MG63 (cell line): ENCODE results near the gene ERN1. TPM values are rescaled to one million over a fixed set of nuclear protein-coding genes. Genes with fewer than 3 reads are reported as not detected.

Source experiments
- DNase-seq: peaks from one replicate; pipeline ENCODE4 v3.0.0-alpha.2; 2020
- H3K27me3 ChIP-seq: fragments of 250-450 bp; sonication (Bioruptor Pico); 2 replicates; pipeline ENCODE4 v1.5.1; 2020; ENCODE audit warnings: mild to moderate bottlenecking, moderate library complexity
- H3K36me3 ChIP-seq: fragments of 250-450 bp; sonication (Bioruptor Pico); 2 replicates; pipeline ENCODE4 v1.5.1; 2020; ENCODE audit warnings: mild to moderate bottlenecking, moderate library complexity
- H3K4me3 ChIP-seq: fragments of 250-450 bp; sonication (Bioruptor Pico); 2 replicates; pipeline ENCODE4 v1.5.1; 2020; ENCODE audit warnings: mild to moderate bottlenecking, moderate library complexity
- H3K9me3 ChIP-seq: fragments of 250-450 bp; sonication (Bioruptor Pico); 2 replicates; pipeline ENCODE4 v1.5.1; 2020; ENCODE audit warnings: mild to moderate bottlenecking, moderate library complexity
- total RNA-seq: library from RNA; depleted of rRNA; stranded (reverse); fragments of >200 nt; shearing (Covaris generic); gene quantifications from 2 replicates; pipeline ENCODE4 v1.2.3, GENCODE V29; 2014; ENCODE audit warnings: low replicate concordance

The ERN1 gene
- total RNA-seq, 1 experiment from 2014 or later, result 3.0 TPM

DNA sequence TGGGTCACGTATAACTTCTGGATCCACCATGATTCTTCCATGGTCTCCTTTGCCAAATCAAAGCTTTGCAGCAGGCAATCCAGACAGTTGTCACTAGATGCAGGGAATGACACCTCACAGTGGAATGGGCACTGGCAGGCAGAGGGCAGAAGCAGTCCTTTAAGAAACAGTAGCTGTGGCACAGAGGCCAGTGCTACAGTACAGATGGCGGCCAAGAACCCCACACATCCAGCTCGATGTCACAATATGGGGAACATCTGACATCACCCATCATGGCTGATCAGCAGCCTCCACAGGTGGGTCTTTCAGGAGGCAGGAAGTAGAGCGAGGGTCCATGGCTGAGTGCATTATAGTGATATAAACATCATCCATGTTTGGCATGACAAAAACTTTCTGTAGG is 18.8 kb upstream of the ERN1 start:
- no peaks in the 10 kb centered on the region for H3K9me3 ChIP-seq
- no peak overlapping the region for H3K4me3 ChIP-seq
- H3K27me3 ChIP-seq, result no peaks in the 10 kb centered on the region
- peak; percentile 15 for DNase-seq
- H3K36me3 ChIP-seq, result peaks cover 42% of the 10 kb centered on the region

DNA sequence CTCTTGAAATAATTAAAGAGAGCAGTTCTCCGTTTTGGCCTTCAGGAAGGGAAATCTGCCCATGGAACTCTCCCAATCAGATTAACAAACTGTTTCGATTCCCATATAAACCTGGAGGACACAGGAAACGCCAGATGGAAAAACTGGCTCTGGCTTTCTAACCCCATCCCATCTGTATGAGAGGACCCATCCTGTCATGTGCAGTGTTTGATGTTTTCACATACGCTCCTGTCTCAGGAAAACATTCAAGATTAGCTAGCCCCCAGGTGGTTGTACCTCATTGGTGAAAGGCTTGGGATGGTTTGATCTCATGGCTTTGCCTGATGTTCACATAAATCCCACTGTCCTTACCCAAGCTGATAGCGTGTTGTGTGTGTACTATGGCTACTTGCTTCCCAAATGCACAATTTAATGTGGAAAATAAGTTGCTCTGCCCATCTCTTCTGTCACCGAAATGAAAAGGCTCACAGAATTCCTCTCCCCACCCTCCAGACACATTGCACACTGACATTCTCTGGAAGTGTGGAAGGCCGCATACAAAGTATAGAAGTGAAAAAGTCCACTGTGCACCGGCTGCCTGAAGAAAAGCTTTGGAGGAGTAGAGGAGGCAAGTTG is 18.2 kb upstream of the ERN1 start:
- peak; percentile 45 for DNase-seq
- Histone ChIP-seq H3K36me3 (peaks cover 40% of the 10 kb centered on the region), H3K27me3 (no peaks in the 10 kb centered on the region), H3K9me3 (no peaks in the 10 kb centered on the region), H3K4me3 (no peak overlapping the region)

DNA sequence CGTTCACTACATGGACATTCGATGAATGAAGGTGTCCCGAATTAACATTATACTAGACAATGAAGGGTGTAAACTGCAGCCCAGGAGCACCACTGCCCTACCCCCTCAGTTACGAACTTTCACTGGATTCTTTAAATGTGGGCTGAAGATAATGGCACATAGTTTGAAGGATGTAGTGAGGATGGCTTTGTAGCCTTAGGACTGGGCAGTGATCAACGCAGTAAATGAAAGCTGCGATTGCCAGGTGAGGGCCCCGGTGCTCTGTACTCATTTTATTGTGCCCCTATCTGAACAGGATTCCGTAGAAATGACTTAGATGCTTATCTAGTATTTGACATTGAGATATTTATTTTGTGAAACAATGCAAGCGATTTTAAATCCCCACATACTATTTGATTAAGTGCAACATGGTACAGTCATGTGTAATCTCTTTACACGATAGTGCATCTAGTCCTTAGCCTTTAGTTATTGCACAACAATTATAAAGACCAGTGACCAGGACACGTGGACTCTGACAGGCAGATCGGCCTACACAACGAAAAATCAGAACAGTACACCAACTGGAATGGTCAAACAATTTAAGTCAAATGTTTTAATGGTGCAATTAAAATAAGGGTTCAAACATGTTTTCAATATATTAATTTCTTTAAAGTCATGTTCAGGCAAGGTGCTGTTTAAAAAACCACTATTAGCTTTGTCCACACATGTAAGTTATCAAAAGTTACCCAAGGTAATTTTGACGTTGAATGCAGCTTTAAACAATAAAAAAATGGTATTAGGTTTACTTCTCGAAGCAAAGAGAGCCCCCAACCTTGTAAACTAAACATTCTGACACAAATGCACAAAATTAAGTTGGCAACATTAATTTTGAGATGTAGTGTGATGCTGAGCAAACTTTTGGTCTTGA is 17.4 kb upstream of the ERN1 start:
- Histone ChIP-seq H3K4me3 (peak overlapping the region; percentile 81), H3K36me3 (peaks cover 36% of the 10 kb centered on the region), H3K27me3 (no peaks in the 10 kb centered on the region), H3K9me3 (no peaks in the 10 kb centered on the region)
- DNase-seq, result no peak

DNA sequence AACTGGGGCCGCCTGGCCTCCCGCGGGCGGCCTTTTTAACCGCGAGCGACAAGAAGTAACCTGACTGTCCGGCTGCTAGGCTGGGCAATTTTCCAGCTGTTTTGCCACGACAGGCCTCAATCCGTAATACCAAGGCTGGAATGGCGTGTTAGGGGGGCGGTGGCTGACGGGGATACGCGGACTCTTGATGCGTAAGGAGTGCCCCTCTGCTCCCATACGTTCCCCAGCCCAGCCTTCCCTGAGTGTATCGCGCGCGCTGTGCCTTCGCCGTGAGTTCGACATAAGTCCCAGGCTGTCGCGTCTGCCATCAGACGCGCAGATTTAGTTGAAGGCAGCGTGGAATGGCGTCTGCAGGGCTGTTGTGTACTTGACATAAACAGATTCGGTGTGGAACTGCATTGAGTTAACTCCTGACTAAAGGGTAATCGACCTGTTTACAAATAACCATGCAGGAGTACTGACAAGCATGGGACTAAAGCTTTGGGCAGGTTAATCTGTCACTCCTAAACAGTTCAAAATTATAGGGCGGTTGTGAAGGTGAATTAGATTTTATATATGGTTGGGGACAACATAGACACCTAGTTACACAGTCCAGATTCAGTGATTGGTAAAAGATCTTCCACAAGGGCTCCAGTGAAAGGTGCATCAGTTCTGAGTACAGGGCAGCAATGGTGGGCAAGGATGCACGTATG is 16.6 kb upstream of the ERN1 start:
- Histone ChIP-seq H3K4me3 (peak overlapping the region; percentile 81), H3K9me3 (no peaks in the 10 kb centered on the region), H3K27me3 (no peaks in the 10 kb centered on the region), H3K36me3 (peaks cover 33% of the 10 kb centered on the region)
- DNase-seq, result peak; percentile 72

DNA sequence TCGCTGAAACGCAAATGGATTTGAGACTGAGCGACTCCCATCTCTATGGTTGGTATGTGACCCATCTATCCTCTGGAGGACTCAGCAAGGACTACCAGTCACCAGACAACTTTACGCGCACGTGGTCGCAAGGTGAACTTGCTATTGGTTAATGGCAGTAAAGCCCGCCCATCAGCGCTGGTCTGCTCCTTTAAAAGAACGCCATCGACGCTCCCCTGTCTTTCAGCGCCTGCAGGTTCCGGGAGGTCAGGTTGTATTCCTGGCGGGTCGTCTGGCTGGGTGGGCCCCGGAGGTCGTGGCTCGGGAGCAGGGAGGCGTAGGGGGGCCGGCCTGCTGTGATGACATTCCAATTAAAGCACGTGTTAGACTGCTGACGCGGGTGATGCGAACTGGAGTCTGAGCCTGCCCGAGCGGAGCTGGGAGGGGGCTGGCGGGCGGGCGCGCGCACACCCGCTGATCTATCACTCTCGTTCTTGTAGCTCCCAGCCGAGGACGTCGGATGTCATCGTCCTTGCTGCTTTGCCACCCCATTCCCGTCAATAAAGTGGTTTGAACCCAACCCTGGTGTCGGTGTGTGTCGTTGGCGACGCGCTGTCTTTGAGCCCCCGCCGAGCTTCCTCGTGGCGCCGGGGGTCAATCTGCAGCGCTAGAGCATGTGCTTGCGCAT is 15.9 kb upstream of the ERN1 start:
- Histone ChIP-seq H3K9me3 (no peaks in the 10 kb centered on the region), H3K27me3 (no peaks in the 10 kb centered on the region), H3K4me3 (peak overlapping the region; percentile 81), H3K36me3 (peaks cover 30% of the 10 kb centered on the region)
- DNase-seq, result peak; percentile 98

DNA sequence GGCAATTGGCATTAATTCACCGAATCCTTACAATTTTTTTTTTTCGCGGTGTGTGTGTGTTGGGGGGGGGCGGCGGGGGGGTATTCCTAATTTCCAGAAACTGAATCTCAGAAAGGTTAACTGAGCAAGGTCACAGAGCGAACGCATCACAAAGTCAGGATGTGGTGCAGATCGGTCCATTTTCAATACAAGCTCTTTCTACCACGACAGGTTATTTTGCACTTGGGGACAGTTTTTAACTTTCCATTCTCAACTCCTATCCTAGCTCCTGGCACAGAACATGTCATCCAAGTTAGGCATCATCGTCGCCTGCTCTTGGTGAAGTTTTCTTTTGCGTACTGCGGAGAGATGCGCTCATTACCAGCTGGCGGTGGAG is 15.4 kb upstream of the ERN1 start:
- H3K36me3 ChIP-seq, result peaks cover 30% of the 10 kb centered on the region
- peak overlapping the region; percentile 81 for H3K4me3 ChIP-seq
- H3K9me3 ChIP-seq, result no peaks in the 10 kb centered on the region
- H3K27me3 ChIP-seq, result no peaks in the 10 kb centered on the region
- DNase-seq, result no peak

DNA sequence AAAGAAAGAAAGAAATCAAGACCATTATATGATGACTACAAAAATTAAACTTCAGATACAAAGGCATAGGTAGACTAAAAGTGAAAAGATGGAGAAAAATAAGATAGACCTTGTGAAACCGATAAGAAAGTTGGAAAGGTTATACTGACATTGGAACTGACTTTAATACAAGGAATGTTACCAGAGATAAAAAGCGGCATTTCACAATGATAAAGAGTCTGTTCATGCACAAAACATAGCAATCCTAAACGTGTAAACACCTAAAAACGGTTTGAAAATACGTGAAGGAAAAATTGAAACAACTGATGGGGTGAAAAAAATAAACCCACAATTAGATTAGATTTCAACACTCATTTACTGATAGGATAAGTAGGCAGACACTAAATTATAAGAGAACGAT is 9.6 kb upstream of the ERN1 start:
- H3K4me3 ChIP-seq, result no peak overlapping the region
- DNase-seq, result no peak
- no peaks in the 10 kb centered on the region for H3K27me3 ChIP-seq
- H3K36me3 ChIP-seq, result no peaks in the 10 kb centered on the region
- no peaks in the 10 kb centered on the region for H3K9me3 ChIP-seq

DNA sequence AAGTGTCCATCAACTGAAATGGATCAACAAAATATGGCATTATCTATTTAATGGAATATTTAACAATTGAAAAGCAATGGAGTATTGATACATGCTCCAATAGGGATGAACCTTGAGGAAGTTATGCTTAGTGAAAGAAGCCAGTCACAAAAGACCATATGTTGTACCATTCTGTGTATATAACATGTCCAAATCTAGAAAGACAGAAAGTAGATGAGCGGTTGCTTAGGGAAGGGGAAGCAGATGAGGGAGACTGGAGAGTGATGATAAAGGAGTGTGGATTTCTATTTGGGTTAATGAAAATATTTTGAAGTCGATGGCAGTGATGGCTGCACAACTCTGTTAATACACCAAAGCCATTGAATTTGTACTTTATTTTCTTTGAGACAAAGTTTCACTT is 8.5 kb upstream of the ERN1 start:
- no peaks in the 10 kb centered on the region for H3K9me3 ChIP-seq
- H3K4me3 ChIP-seq, result no peak overlapping the region
- no peaks in the 10 kb centered on the region for H3K36me3 ChIP-seq
- H3K27me3 ChIP-seq, result no peaks in the 10 kb centered on the region
- no peak for DNase-seq

DNA sequence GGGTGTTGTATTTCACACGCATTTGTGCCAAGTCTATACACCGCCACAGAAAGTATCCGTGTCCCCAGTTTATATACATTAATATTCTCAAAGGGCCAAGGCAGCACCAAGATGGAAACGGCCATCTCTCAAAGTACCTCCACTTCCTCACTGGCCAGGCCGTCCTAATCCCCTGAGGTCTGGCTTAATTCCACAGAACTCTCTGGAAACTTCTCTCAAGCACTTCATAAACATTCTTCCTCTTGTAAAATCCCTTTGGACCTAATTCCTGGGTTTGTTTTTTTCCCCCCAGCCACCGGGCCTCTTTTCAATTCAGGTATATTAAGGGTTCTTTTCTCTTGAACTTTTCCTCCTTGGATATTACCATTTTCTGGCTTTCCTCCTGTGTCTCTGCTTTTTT is 5.1 kb upstream of the ERN1 start:
- H3K27me3 ChIP-seq, result no peaks in the 10 kb centered on the region
- no peak overlapping the region for H3K4me3 ChIP-seq
- no peak for DNase-seq

DNA sequence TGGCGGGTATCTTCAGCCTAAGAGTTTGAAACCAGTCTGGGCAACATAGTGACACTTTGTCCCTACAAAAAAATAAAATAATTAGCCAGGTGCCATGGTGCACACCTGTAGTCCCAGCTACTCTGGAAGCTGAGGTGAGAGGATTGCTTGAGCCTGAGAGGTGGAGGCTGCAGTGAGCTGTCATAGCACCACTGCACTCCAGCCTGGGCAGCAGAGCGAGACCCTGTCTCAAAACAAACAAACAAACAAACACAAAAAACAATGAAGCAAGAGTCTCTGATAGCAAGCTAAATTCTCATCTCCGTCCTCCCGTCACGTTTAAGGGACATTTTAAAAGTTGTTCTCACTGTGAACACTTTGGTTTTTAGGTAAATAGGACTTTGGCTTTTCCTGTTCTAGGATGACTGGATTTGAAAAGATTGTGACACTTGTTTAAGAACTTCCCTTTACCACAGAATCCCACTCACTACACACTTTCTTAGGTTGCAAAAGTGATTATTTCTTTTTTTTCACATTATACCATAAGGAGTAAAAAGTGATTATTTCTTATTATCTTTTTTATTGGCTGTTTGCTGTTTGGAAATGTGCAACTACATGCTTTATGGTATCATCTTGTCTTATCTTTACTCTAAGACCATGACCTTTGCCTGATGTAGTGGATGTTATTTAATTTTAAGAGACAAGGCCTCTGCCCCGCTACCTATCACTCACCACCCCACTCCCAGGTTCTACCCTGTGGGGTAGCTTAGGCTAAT is 4.4 kb upstream of the ERN1 start:
- H3K27me3 ChIP-seq, result no peaks in the 10 kb centered on the region
- DNase-seq, result no peak
- no peaks in the 10 kb centered on the region for H3K9me3 ChIP-seq
- H3K36me3 ChIP-seq, result no peaks in the 10 kb centered on the region
- no peak overlapping the region for H3K4me3 ChIP-seq

More for the DNA sequence above, 5.1 kb upstream of the ERN1 start:
- Histone ChIP-seq H3K9me3 (no peaks in the 10 kb centered on the region), H3K36me3 (no peaks in the 10 kb centered on the region)

DNA sequence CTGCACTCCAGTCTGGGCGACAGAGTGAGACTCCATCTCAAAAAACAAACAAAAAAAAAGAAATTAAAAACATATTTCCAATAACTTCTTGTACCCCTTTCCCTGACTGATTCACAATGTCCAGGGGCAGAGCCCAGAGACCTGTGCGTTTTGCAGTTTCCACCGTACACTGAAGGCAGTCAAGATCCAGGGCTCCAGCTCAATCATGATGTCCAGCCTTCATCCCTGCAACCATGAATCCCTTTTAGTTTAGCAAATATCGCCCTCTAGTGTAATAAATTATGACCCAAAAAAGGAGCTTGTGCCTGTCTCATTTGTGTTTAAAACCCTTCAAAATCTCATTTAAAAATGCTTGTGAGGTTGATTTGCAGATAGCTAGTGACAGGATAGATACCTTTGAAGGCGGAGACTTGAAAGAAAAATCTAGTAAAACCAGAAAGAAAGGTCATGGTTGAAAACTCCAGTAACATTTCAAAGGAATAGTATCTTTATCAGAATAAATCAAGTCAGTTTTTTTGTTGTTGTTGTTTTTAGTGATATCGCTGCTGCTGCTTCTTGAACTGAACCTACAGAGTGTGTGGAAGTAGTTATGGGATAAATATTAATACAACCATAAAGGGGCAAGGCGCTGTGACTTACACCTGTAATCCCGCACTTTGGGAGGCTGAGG is 3.7 kb upstream of the ERN1 start:
- no peaks in the 10 kb centered on the region for H3K27me3 ChIP-seq
- H3K9me3 ChIP-seq, result no peaks in the 10 kb centered on the region
- no peak overlapping the region for H3K4me3 ChIP-seq
- no peaks in the 10 kb centered on the region for H3K36me3 ChIP-seq
- no peak for DNase-seq

DNA sequence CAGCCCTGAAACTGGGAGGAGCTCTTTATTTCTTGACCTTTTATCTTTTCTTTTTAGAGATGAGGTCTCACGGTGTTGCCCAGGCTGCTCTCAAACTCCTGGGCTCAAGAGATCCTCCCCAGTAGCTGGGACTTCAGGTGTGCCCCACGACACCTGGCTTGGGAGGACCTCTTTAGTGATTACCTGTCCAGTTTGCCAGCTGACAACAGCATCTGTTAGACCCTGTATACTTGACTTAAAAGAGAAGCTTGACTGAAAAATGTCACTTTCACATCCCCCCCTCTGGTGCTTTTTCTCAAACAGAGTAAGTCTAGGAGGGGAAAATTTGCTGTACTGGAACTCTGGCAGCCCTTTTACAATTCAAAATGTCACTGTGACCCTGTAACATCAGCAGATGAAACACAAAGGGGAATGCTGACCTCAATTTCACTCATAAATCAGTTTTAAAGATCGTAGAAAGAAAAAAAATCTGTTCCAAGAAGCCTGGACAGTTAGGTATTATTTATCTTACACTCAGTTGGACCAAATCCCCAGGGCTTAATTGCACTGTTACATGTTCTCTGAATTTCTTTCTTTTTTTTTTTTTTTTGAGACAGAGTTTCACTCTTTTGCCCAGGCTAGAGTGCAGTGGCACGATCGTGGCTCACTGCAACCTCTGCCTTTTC is 1.8 kb upstream of the ERN1 start:
- H3K27me3 ChIP-seq, result no peaks in the 10 kb centered on the region
- DNase-seq, result no peak
- H3K36me3 ChIP-seq, result no peaks in the 10 kb centered on the region
- H3K9me3 ChIP-seq, result no peaks in the 10 kb centered on the region
- H3K4me3 ChIP-seq, result no peak overlapping the region

DNA sequence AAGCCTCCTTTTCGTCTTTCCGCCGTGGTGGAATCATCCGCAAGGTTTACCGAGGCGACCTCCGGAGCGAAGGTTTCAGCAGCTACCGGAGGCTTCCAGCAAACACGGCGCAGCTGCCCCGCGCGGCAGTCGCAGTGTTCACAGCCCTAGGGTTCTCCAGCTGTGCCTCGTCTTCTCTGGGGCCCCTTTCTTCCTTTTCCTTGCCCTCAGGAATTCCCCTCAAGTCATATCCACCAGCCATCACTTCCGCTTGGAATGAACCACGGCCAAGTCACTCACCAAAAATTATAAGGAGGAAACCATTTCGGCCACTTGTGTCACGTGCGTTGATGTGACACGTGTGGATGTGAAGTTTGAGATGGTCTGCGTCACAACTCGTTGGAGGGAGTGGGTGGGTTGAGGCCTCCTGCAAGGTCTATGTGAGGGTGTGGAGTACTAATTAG is 636 bp upstream of the ERN1 start:
- Histone ChIP-seq H3K4me3 (peak overlapping the region; percentile 73), H3K9me3 (no peaks in the 10 kb centered on the region), H3K27me3 (no peaks in the 10 kb centered on the region), H3K36me3 (no peaks in the 10 kb centered on the region)
- no peak for DNase-seq

DNA sequence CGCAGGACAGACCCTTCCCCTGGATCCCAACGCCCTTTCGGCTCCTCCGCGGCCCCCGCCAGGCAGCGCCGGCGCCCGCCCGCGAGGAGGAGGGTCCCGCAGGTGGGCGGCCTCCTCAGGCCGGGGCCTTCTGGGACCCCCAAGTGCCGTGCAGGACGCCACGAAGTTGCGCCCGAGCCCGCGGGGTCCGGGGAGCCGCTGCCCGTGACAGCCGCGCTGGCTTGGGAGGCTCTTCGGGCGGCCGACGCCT is 504 bp downstream of the ERN1 start:
- DNase-seq, result no peak
- peak overlapping the region; percentile 73 for H3K4me3 ChIP-seq
- no peaks in the 10 kb centered on the region for H3K9me3 ChIP-seq
- H3K36me3 ChIP-seq, result no peaks in the 10 kb centered on the region
- no peaks in the 10 kb centered on the region for H3K27me3 ChIP-seq

DNA sequence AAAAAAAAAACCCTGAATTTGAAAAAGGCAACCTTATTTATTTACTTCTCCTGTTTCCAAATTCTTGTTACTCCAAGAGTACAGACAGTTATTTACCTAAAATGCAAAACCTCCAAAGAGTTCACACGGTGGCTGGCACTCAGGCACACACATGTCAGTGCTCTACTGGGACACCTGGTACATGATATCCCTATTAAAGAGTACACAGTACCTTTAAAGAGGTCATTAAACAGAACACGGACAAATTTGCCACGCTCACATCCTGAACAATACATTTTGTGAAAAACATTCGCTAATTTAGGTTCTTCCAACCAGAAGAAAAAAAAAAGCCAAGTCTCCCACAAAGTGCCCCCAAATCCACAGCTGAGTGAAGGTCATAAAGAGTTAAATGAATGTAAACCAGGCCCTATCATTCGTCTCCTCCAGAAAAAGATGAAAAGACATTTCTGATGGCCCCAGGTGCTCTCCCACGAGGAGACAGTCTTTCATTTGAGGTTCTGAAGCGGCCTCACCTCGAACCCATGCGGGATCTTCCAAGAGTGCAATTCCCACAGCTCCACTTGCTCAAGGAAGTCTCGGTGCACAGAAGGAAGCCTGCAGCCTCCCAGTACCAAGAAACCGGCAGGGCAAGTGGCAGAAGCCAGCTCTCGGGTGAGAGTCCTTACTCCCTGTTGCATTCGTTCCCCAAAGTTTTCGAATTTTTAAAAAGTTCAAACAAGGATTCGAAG is 993 bp downstream of the ERN1 start:
- Histone ChIP-seq H3K36me3 (no peaks in the 10 kb centered on the region), H3K27me3 (no peaks in the 10 kb centered on the region), H3K4me3 (peak overlapping the region; percentile 73), H3K9me3 (no peaks in the 10 kb centered on the region)
- DNase-seq, result peak; percentile 31
